ENCODE data around the gene ZNF688.
A peak's percentile ranks its signal among the peaks of the same experiment; 100 is the strongest.

ZNF688 gene

DNA sequence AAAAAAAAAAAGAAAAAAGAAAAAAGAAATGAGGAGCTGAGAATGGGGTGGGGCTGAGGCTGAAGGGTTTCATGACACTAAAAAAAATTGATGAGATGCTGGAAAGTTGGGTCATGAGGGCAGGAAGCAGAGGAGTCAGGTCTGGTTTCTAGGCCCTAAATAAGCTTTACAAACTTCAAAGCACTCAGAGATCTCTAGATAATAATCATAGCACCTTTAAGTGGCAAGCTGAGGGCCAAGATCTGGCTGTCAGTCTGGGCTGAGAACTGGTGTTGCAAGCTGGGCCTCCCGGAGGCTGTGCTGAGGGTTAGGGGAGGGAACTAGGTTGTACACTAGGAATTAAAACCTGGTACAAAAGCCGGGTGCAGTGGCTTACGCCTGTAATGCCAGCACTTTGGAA lies 19.7 kb downstream of the ZNF688 start:
- DNase-seq (ENCODE audit: low spot score), result no peak
- H2BK120ac ChIP-seq (ENCODE audit: low read depth, low read length), result no peak overlapping the region
- H2BK12ac ChIP-seq (ENCODE audit: low read length), result no peak overlapping the region
- H2BK5ac ChIP-seq (ENCODE audit: low read length), result no peak overlapping the region
- no peaks in the 10 kb centered on the region for H3K27me3 ChIP-seq (ENCODE audit: control insufficient read depth in 3 of 3, insufficient read depth in 3 of 3, low read depth in 1 of 3, low read length in 3 of 3)
- no peak overlapping the region for H2BK15ac ChIP-seq (ENCODE audit: low read length)
- H4K91ac ChIP-seq (ENCODE audit: low read depth, low read length, poor library complexity), result no peak overlapping the region
- peaks cover 13 to 39% of the 10 kb centered on the region in 2 donors for H3K36me3 ChIP-seq (replicated peaks in 1 of 2; ENCODE audit: control insufficient read depth in 2 of 2, insufficient read depth in 2 of 2, low read length in 2 of 2)
- no peak overlapping the region for H3K27ac ChIP-seq (replicated peaks; ENCODE audit: low read length)
- no peak overlapping the region for H2AK5ac ChIP-seq (ENCODE audit: low read depth, low read length)
- H3K14ac ChIP-seq (ENCODE audit: low read length), result no peak overlapping the region
- peaks cover 8% of the 10 kb centered on the region for H3K79me1 ChIP-seq (ENCODE audit: low read depth, low read length)
- H3K9ac ChIP-seq (ENCODE audit: low read depth, low read length, poor library complexity), result no peak overlapping the region
- H3K4me3 ChIP-seq (ENCODE audit: low read length in 2 of 2), result no peak overlapping the region
- H3K4me1 ChIP-seq (ENCODE audit: control insufficient read depth in 2 of 2, insufficient read depth in 1 of 2, low read depth in 1 of 2, low read length in 2 of 2), result no peaks in the 10 kb centered on the region
- no peak overlapping the region for H3K23ac ChIP-seq (ENCODE audit: low read depth, low read length, poor library complexity)
- no peak overlapping the region for H2AFZ ChIP-seq (ENCODE audit: low read length)
- no peaks in the 10 kb centered on the region for H3K9me3 ChIP-seq (replicated peaks in 1 of 2; ENCODE audit: control insufficient read depth in 2 of 2, insufficient read depth in 1 of 2, low read depth in 1 of 2, low read length in 2 of 2)
- H4K8ac ChIP-seq (ENCODE audit: low read depth, low read length), result no peak overlapping the region
- no peak overlapping the region for H3K4ac ChIP-seq (ENCODE audit: low read length)
- H3K18ac ChIP-seq (ENCODE audit: low read length), result no peak overlapping the region
- no peak overlapping the region for H3K4me2 ChIP-seq (ENCODE audit: insufficient read depth, low read length, poor library complexity, severe bottlenecking)
- WGBS, 2 donors (ENCODE audit: extremely low coverage in 2 of 2, insufficient read length in 2 of 2, insufficient replicate concordance in 1 of 2), result no CpG with 5 or more reads among the region's 3 CpGs

DNA sequence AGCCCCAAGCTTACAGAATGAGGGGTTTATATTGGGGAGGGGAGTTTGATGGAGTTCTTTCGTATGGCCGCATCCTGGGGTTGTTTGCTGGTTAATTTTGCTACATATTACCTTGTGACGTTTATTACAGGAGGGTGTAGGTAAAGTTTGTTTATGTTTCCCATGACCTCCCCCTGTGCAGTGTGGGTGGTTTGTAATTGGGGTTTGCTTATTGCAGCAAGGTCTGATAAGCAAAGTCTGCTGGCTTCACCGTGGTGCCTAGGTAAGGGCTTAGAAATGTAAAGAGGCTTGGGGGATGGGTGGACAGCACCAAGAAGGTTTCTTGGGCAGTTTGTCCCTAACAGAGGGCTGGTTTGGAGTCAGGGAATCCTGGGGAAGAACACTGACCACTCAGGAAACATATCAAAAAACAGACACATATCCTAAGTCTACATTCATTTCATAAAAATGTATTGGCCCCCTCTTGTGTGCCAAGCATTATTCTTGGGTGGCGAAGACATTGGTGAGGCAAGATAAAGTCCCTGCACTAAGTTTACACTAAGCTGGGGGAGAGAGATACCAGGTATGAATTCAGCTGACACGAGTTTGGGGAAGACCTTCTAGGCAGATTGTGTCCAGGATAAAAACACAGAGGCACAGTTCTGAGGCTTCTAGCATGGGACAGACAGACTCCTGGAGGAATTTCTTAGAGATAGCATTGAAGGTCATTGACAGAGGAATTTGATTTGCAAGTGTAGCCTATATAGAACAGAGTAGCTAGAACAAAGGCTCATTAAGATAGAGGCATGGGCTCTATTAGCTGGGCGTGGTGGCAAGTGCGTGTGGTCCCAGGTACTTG lies 22.9 kb downstream of the ZNF688 start:
- Histone ChIP-seq H2BK120ac (ENCODE audit: low read depth, low read length) (no peak overlapping the region), H3K4me2 (ENCODE audit: insufficient read depth, low read length, poor library complexity, severe bottlenecking) (no peak overlapping the region), H3K27me3 (ENCODE audit: control insufficient read depth in 3 of 3, insufficient read depth in 3 of 3, low read depth in 1 of 3, low read length in 3 of 3) (no peaks in the 10 kb centered on the region), H4K91ac (ENCODE audit: low read depth, low read length, poor library complexity) (no peak overlapping the region), H3K79me1 (ENCODE audit: low read depth, low read length) (peaks cover 2% of the 10 kb centered on the region), H2AFZ (ENCODE audit: low read length) (no peak overlapping the region), H2AK5ac (ENCODE audit: low read depth, low read length) (no peak overlapping the region), H3K9me3 (replicated peaks in 1 of 2; ENCODE audit: control insufficient read depth in 2 of 2, insufficient read depth in 1 of 2, low read depth in 1 of 2, low read length in 2 of 2) (no peaks in the 10 kb centered on the region), H3K18ac (ENCODE audit: low read length) (no peak overlapping the region), H3K9ac (ENCODE audit: low read depth, low read length, poor library complexity) (no peak overlapping the region), H2BK5ac (ENCODE audit: low read length) (no peak overlapping the region), H4K8ac (ENCODE audit: low read depth, low read length) (no peak overlapping the region), H2BK15ac (ENCODE audit: low read length) (no peak overlapping the region), H3K36me3 (replicated peaks in 1 of 2; ENCODE audit: control insufficient read depth in 2 of 2, insufficient read depth in 2 of 2, low read length in 2 of 2) (peaks cover 1 to 10% of the 10 kb centered on the region in 2 donors), H3K23ac (ENCODE audit: low read depth, low read length, poor library complexity) (no peak overlapping the region), H3K4ac (ENCODE audit: low read length) (no peak overlapping the region), H3K4me1 (ENCODE audit: control insufficient read depth in 2 of 2, insufficient read depth in 1 of 2, low read depth in 1 of 2, low read length in 2 of 2) (peaks cover 0 to 3% of the 10 kb centered on the region in 2 donors), H2BK12ac (ENCODE audit: low read length) (no peak overlapping the region), H3K27ac (replicated peaks; ENCODE audit: low read length) (no peak overlapping the region), H3K4me3 (ENCODE audit: low read length in 2 of 2) (no peak overlapping the region), H3K14ac (ENCODE audit: low read length) (no peak overlapping the region)
- no CpG with 5 or more reads among the region's 8 CpGs for WGBS, 2 donors (ENCODE audit: extremely low coverage in 2 of 2, insufficient read length in 2 of 2, insufficient replicate concordance in 1 of 2)
- DNase-seq (ENCODE audit: low spot score), result no peak

DNA sequence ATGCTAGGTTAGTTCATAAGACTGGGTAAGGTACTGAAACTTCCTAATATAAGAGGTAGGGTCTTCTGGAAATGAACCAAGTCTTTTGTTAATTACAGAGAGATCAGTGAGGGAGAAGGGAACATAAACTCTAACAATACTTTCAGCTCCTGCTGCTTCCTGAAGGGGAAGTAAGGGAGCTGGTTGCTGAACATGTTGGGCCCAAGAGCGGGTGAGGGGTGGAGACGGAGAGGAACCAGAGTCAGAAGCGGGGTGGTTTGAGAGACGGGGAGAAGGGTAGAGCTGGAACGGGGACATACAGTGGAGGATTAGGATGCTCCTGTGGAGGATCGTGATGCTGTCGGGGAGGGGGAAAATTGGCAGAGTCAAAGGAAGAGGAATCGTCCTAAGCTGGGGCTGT lies 25.4 kb downstream of the ZNF688 start:
- Histone ChIP-seq H2BK120ac (ENCODE audit: low read depth, low read length) (no peak overlapping the region), H2BK5ac (ENCODE audit: low read length) (no peak overlapping the region), H3K18ac (ENCODE audit: low read length) (no peak overlapping the region), H3K27ac (replicated peaks; ENCODE audit: low read length) (no peak overlapping the region), H3K4me3 (ENCODE audit: low read length in 2 of 2) (no peak overlapping the region), H2AFZ (ENCODE audit: low read length) (peak overlapping the region; percentile 18), H3K23ac (ENCODE audit: low read depth, low read length, poor library complexity) (no peak overlapping the region), H3K14ac (ENCODE audit: low read length) (no peak overlapping the region), H3K9ac (ENCODE audit: low read depth, low read length, poor library complexity) (no peak overlapping the region), H3K9me3 (replicated peaks in 1 of 2; ENCODE audit: control insufficient read depth in 2 of 2, insufficient read depth in 1 of 2, low read depth in 1 of 2, low read length in 2 of 2) (no peaks in the 10 kb centered on the region), H3K79me1 (ENCODE audit: low read depth, low read length) (no peaks in the 10 kb centered on the region), H3K4me2 (ENCODE audit: insufficient read depth, low read length, poor library complexity, severe bottlenecking) (no peak overlapping the region), H3K36me3 (replicated peaks in 1 of 2; ENCODE audit: control insufficient read depth in 2 of 2, insufficient read depth in 2 of 2, low read length in 2 of 2) (no peaks in the 10 kb centered on the region), H2AK5ac (ENCODE audit: low read depth, low read length) (no peak overlapping the region), H4K8ac (ENCODE audit: low read depth, low read length) (no peak overlapping the region), H3K27me3 (ENCODE audit: control insufficient read depth in 3 of 3, insufficient read depth in 3 of 3, low read depth in 1 of 3, low read length in 3 of 3) (no peaks in the 10 kb centered on the region), H2BK12ac (ENCODE audit: low read length) (no peak overlapping the region), H3K4ac (ENCODE audit: low read length) (no peak overlapping the region), H3K4me1 (ENCODE audit: control insufficient read depth in 2 of 2, insufficient read depth in 1 of 2, low read depth in 1 of 2, low read length in 2 of 2) (peaks cover 6 to 13% of the 10 kb centered on the region in 2 donors), H4K91ac (ENCODE audit: low read depth, low read length, poor library complexity) (no peak overlapping the region), H2BK15ac (ENCODE audit: low read length) (no peak overlapping the region)
- no peak for DNase-seq (ENCODE audit: low spot score)
- WGBS, 2 donors (ENCODE audit: extremely low coverage in 2 of 2, insufficient read length in 2 of 2, insufficient replicate concordance in 1 of 2), result no CpG with 5 or more reads among the region's 8 CpGs

DNA sequence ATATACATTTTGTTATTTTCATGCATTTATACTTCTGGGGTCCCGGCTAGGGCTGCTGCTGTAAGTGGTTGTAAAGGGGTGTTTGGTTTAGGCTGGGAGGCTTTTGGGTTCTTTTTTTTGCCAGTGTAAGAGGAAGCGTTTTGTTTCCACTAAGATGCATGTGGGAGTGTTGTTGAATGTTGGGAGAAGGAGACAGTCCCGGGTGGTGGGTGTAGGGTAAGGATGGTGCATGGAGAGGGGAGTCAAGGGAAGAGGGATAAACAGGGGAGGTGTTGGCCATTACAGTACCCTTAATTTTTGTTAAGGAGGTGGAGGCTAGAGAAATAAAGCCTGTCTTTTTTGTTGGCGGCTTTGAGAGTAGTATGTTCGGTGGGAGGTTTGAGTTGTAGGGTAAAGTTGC lies 28.4 kb downstream of the ZNF688 start:
- H2BK120ac ChIP-seq (ENCODE audit: low read depth, low read length), result no peak overlapping the region
- no peak overlapping the region for H4K91ac ChIP-seq (ENCODE audit: low read depth, low read length, poor library complexity)
- H3K4me3 ChIP-seq (ENCODE audit: low read length in 2 of 2), result no peak overlapping the region
- peaks cover 6 to 13% of the 10 kb centered on the region in 2 donors for H3K4me1 ChIP-seq (ENCODE audit: control insufficient read depth in 2 of 2, insufficient read depth in 1 of 2, low read depth in 1 of 2, low read length in 2 of 2)
- no peak overlapping the region for H3K18ac ChIP-seq (ENCODE audit: low read length)
- no peaks in the 10 kb centered on the region for H3K79me1 ChIP-seq (ENCODE audit: low read depth, low read length)
- H3K36me3 ChIP-seq (replicated peaks in 1 of 2; ENCODE audit: control insufficient read depth in 2 of 2, insufficient read depth in 2 of 2, low read length in 2 of 2), result no peaks in the 10 kb centered on the region
- no peak overlapping the region for H3K4me2 ChIP-seq (ENCODE audit: insufficient read depth, low read length, poor library complexity, severe bottlenecking)
- no peak overlapping the region for H3K14ac ChIP-seq (ENCODE audit: low read length)
- H2BK5ac ChIP-seq (ENCODE audit: low read length), result no peak overlapping the region
- H2AFZ ChIP-seq (ENCODE audit: low read length), result no peak overlapping the region
- H2BK12ac ChIP-seq (ENCODE audit: low read length), result no peak overlapping the region
- no peak overlapping the region for H3K4ac ChIP-seq (ENCODE audit: low read length)
- H4K8ac ChIP-seq (ENCODE audit: low read depth, low read length), result no peak overlapping the region
- no peak overlapping the region for H2BK15ac ChIP-seq (ENCODE audit: low read length)
- no peak overlapping the region for H3K23ac ChIP-seq (ENCODE audit: low read depth, low read length, poor library complexity)
- H3K27me3 ChIP-seq (ENCODE audit: control insufficient read depth in 3 of 3, insufficient read depth in 3 of 3, low read depth in 1 of 3, low read length in 3 of 3), result no peaks in the 10 kb centered on the region
- H2AK5ac ChIP-seq (ENCODE audit: low read depth, low read length), result no peak overlapping the region
- no peak overlapping the region for H3K27ac ChIP-seq (replicated peaks; ENCODE audit: low read length)
- no peak for DNase-seq (ENCODE audit: low spot score)
- H3K9ac ChIP-seq (ENCODE audit: low read depth, low read length, poor library complexity), result no peak overlapping the region
- H3K9me3 ChIP-seq (replicated peaks in 1 of 2; ENCODE audit: control insufficient read depth in 2 of 2, insufficient read depth in 1 of 2, low read depth in 1 of 2, low read length in 2 of 2), result no peaks in the 10 kb centered on the region
- no CpG with 5 or more reads among the region's 5 CpGs for WGBS, 2 donors (ENCODE audit: extremely low coverage in 2 of 2, insufficient read length in 2 of 2, insufficient replicate concordance in 1 of 2)
